SH-SY5Y (cell line): ENCODE measurements around the gene PIGBOS1.

ENCODE experiments used
- GATA2 ChIP-seq: IDR thresholded peaks from 2 replicates; pipeline ENCODE4 v1.6.1; 2011; ENCODE audit warnings: mild to moderate bottlenecking, low read depth, low read length
- GATA3 ChIP-seq: IDR thresholded peaks from 2 replicates; pipeline ENCODE4 v1.6.1; 2011; ENCODE audit warnings: low read depth, mild to moderate bottlenecking, low read length, moderate library complexity

GRCh38 chr15:55322467-55322866 lies 3.5 kb upstream of the PIGBOS1 start:
- no peak for TF ChIP-seq GATA2
- no peak for TF ChIP-seq GATA3
